Activated CD8-positive, alpha-beta memory T cell treated with anti-CD3 and anti-CD28 coated beads for 36 hours (primary cell): Measurements from ENCODE around the gene TNFSF4. TPM values are rescaled to one million over a fixed set of nuclear protein-coding genes. Genes with fewer than 3 reads are reported as not detected.
"Not testable (repeated sequence)": the region's sequence is repeated elsewhere in the genome, so short reads cannot be mapped to it uniquely, and the experiment has no call there.

ENCODE experiments used
- CTCF ChIA-PET: fragments of 350-600 bp; sonication (Branson Sonifier 250); formaldehyde crosslinking; loops from one replicate; lab custom pipeline; 2021; ENCODE audit warnings: antibody characterized with exemption; lab: Charles Lee
- POLR2A ChIA-PET: fragments of 350-600 bp; sonication (Branson Sonifier 250); formaldehyde crosslinking; loops from one replicate; lab custom pipeline; 2021; ENCODE audit warnings: antibody characterized with exemption; lab: Charles Lee
- total RNA-seq, 2 experiments: library from RNA; stranded (reverse); gene quantifications; one replicate each; pipeline ENCODE4 v1.2.3, GENCODE V29; 2021

Gene TNFSF4
- total RNA-seq, 2 experiments from 2014 or later = 22.3 to 23.6 TPM

DNA sequence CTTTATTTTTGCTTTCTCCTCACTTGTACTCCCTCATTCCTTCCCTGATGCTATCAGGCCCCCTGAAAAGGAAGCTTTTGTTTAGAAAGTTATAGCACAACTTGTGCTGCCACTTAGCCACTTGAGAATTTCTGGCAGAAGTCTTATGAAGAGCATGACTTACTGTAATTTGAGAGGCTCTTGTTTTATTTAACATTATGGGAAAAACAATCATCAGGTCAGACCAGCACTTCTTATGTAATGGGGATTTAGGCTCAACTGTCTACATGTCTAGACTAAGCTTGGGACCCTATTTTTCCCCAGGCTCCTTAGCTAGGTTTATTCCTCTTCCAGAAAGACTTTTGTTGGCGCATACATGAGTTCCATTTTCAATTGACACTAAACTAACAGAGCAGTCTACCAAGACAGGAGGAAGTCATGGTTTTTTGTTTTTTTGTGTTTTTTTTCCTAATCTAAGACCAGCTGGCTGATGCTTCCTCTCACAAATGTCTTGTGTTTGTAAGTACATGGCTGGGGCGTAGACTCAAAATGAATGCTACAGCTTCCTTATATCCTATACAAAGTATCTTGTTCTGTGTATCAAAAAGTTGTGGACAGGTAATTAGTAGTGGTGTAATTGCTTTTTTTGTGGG lies 31.5 kb downstream of the TNFSF4 start:
- ChIA-PET POLR2A (no interaction called here), CTCF (no interaction called here)

DNA sequence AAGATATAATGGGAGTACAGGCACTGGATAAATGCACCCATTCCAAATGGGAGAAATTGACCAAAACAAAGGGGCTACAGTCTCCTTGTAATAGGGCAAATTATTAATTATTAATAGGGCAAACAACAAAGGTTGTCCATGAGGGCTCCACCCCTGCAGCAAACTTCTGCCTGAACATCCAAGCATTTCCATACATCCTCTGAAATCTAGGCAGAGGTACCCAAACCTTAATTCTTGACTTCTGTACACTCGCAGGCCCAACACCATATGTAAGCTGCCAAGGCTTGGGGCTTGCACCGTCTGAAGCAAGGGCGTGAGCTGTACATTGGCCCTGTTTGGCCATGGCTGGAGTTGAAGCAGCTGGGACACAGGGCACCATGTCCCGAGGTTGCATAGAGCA lies 33.7 kb downstream of the TNFSF4 start:
- ChIA-PET POLR2A (no interaction called here), CTCF (no interaction called here)

DNA sequence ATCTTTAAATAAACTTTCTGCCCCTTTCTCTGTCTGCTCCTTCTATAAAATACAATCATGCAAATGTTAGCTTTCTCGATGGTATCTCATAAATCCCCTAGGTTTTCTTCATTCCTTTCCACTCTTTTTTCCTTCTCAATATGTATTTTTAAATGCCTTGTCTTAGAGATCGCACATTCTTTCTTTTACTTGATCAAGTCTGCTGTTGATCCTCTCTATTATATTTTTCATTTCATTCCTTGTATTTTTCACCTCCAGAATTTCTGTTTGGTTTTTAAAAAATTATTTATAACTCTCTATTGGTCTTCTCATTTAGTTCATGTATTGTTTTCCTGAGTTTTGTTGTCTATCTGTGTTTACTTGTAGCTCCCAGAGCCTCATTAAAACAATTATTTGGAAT lies 36.0 kb downstream of the TNFSF4 start:
- POLR2A ChIA-PET = no interaction called here
- CTCF ChIA-PET = interaction anchor here (0.7 kb wide), 1 partner anchor 84 kb away, joined by 3 read pairs; no protein-coding TSS in a partner anchor

DNA sequence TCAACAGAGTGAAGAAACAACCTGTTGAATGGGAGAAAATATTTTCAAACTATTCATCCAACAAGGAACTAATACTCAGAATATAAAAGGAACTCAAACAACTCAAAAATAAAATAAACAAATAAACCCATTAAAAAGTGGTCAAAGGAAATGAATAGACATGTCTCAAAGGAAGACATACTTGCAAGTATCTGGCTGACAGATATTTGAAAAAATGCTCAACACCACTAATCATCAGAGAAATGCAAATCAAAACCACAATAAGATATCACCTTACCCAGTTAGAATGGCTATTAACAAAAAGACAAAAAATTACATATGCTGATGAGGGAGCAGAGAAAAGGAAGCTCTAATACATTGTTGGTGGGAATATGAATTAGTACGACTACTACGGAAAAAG lies 38.2 kb downstream of the TNFSF4 start:
- CTCF ChIA-PET = no interaction called here
- POLR2A ChIA-PET = no interaction called here

DNA sequence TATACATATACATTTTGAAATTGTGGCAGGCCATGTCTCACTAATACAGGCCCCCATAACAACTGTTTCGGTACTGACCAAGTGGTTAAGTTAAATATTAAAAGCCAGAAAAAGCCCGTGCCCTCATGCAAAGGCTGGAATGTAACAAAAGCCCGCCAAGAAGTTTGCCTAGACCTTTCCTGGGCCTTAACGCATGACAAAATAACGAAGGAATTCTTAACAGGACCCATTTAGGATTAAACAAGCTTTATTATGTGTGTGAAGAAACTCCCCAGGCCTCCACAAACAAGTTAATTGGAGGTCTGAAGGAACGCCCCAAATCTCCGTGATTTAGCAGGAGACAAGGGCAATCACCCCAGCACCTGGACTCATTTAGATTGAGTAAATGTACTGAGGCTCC lies 42.4 kb downstream of the TNFSF4 start:
- CTCF ChIA-PET = no interaction called here
- POLR2A ChIA-PET = no interaction called here

DNA sequence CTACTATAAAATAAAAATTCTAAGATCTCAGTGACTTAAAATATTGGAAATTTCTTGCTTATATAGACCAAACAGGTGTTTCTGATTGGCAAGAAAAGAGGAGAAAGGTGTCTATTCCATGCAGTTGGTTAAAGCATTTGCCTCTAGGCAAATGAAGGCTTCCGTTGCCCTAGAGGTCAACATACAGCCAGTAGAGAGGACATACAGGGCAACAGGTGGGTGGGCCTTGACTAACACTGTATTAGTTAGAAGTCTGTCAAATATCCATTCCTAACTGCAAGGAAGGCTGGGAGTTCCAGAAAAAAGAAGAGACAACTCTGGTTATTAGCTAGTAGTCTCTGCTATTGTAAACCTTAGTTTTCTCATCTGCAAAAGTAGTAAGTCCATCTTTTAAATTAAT lies 43.0 kb downstream of the TNFSF4 start:
- ChIA-PET CTCF (no interaction called here), POLR2A (no interaction called here)

DNA sequence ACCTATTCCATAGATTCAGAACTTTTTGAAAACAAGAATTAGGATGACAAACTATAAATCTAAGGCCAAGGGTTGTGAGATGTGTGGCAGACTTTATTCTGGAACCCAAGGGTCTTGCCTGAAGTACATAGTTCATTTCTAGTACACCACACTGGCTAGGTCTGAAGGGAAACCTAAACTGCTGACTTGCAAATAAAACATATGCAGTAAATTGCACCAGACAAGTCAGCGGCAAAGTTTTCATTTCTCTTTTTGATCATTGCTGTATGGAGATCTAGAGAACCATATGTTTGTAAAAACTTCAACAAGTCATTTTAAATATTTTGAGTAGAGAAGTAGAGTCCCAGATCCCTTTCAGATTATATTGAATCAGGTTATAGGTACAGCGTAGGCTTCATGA lies 43.9 kb downstream of the TNFSF4 start:
- CTCF ChIA-PET = no interaction called here

DNA sequence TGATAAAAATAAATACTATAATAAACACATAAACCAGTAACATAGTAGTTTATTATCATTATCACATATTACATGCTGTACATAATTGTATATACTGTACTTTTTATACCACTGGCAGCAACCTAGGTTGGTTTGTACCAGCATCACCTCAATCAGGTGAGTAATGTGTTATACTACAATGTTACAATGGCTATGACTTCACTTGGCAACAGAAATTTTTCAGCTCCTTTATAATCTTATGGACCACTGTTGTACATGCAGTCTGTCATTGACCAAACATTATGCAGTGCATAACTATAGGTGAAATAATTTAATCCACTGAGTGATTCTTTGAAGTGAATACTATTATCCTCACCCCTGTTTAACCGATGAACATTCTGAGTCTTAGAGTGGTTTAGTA lies 44.5 kb downstream of the TNFSF4 start:
- ChIA-PET CTCF (no interaction called here), POLR2A (no interaction called here)

More for the DNA sequence above, 43.9 kb downstream of the TNFSF4 start:
- POLR2A ChIA-PET = no interaction called here

DNA sequence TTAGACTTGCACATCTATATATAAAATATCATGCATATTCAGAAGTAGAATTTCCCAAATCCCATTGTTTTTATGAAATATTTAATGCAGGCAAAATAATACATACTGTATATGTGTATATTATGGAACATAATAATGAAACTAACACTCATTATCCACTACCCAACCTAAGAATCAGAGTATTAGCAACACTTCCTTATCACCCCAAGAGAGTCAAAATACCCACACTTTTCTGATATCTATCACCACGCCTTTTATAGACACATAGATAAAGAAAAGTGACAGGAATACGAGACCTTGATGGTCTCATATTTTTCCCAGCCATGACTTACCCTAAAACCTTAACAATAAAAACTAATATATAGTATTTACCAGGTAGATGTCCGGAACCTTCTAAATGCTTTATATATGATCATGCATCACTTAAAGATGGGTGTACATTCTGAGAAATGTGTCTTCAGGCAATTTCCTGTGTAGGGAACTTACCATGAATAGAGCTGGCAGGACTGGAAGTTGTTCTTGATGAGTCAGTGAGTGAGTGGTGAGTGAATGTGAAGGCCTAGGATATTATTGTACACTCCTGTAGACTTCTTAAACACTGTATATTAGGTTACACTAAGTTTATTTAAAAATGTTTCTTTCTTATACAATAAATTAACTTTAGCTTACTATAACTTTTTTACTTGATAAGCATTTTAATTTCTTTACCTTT lies 45.5 kb downstream of the TNFSF4 start:
- ChIA-PET POLR2A (no interaction called here), CTCF (no interaction called here)

DNA sequence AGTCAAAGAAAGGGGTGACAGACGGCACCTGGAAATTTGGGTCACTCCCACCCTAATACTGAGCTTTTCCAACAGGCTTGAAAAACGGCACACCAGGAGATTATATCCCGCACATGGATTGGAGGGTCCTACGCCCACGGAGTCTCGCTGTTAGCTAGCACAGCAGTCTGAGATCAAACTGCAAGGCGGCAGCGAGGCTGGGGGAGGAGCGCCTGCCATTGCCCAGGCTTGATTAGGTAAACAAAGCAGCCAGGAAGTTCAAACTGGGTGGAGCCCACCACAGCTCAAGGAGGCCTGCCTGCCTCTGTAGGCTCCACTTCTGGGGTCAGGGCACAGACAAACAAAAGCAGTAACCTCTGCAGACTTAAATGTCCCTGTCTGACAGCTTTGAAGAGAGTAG lies 53.2 kb downstream of the TNFSF4 start:
- CTCF ChIA-PET, POLR2A ChIA-PET: not testable (repeated sequence)

DNA sequence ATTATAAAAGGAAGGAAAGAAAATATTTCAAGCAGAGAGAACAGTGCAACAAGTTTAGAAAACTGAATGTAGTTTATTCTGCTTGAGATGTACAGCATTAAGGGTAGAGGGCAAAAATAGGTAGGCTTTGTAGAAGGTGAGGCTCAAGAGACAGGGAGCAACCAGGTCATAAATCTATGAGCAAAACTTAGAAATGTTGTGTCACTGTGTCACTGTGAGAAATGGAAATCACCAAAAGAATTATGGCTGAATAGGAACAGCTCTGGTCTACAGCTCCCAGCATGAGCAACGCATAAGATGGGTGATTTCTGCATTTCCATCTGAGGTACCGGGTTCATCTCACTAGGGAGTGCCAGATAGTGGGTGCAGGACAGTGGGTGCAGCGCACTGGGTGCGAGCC lies 53.6 kb downstream of the TNFSF4 start:
- ChIA-PET CTCF (no interaction called here), POLR2A (no interaction called here)

DNA sequence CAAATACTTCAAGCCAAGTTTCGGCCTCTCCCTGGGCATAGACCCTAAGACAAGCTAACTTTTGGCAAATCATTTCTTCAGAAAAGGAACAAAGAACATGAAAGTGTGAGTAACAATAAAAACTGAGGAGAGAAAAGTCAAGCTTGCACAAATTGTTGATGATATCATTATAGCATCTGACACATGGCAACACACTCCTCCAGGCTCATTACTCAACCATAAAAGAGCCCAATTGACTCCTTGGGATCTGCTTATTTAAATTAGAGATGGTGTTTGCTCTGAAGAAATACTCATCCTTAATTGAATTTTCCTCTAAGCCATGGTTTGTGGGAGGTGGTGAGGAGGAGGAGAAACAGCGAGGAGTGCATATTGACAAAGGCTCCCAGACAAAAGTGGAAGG lies 54.5 kb downstream of the TNFSF4 start:
- ChIA-PET POLR2A (no interaction called here), CTCF (no interaction called here)

DNA sequence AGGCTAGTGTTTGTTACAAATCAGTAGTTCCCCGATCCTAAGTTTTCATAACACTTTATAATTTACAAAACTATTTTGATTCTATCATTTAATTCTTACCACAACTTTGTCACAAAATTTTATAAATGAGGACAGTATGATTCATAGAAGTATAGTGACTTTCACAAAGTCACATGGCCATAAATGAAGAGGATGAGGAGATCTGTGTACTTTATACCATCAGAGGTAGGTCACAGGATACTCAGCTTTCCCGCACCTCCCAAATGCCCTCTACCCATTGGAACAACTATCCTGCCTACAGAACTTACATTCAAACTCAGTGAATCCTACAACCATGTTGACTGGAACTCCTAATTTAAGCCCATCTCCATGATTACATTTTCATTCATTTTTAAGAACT lies 56.3 kb downstream of the TNFSF4 start:
- POLR2A ChIA-PET = no interaction called here
- CTCF ChIA-PET = no interaction called here

DNA sequence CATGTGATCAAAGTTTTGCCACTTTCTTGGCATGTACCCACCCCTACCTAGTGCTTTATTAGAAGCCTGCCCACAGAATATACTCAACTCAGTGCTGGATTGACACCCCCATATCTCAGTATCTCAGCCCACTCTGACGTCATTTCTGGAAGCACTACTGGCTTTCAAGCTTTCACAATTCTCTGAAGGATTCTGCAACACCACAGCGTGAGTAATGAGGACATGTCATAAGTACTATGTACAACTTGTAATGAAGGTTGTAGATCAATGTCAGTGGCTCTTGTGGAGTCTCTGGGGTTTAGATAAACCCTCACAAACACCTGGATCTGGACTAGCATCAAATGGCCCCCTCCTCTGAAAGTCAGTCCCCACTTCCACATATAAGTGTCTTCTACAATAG lies 57.2 kb downstream of the TNFSF4 start:
- POLR2A ChIA-PET = no interaction called here
- CTCF ChIA-PET = no interaction called here

DNA sequence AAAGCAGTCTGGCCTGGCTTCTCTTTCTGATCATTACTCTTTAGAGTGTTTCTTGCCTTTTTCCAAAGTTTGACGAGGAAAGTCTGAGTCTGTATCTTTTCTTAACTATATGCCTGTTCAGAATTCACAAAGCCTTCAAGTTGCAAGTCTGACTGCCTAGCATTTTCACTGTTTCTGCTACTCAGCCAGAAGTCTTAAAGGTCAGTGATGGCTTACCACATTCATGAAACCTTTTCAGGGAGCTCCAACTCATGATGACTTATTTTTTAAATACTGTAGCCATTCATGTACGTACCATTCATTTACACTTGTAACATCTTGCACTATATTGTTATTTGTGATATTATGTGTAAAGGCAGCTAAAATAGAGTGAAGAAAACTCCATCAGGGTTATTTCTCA lies 58.2 kb downstream of the TNFSF4 start:
- ChIA-PET CTCF (no interaction called here), POLR2A (no interaction called here)

DNA sequence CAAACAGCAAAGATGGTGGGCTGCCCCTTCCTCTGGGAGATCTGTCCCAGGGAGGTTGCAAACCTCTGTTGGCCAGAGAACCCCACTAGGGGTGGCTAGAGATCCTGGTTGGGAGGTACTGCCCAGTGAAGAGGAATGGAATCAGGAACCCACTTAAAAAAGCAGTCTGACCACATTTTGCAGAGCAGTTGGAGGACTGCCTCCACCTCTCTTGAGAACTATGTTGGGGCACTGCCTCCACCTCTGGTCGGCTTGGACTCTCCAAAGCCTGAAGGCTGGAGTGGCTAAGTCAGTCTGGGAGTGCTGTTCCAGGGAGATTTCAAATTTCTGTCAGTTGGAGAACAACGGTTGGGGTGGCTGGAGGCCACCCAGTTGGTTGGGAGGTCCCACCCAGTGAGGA lies 58.6 kb downstream of the TNFSF4 start:
- POLR2A ChIA-PET = no interaction called here
- CTCF ChIA-PET = no interaction called here

DNA sequence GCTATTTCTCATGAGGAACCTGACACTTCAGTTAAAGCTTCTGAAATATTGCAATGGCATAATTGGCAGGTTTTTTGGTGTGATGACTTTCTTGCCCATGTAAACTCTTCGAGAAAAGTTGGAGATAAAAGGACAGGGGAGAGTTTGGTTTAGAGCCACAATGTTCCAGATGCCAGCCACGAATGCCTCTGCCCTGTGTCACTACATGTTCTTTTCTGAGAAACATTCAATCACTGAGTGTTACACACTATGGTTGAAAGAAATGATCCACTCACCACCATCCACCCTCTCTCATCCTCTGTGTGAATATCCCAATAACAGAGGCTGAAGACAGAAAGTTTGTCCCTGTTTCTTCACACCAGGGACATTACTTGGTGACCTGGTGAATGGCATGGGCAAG lies 66.4 kb downstream of the TNFSF4 start:
- POLR2A ChIA-PET = no interaction called here
- CTCF ChIA-PET = no interaction called here

DNA sequence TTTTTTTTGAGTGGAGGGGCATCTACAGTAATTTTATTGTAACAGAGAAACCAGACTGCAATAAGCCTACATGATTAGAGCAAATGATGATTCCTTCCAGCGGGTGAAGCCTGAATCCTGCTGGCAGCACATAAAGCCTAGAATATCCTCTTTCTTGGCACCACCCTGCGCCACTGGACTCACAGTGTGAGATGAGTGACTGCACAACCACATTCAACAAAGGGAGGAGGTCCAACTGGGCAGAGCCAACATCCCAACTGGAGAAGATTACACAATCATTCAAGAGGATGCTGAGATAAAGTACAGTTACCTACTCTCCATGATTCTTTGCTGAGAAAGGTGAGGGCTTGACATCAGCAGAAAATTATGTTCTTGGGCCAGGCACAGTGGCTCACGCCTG lies 67.4 kb downstream of the TNFSF4 start:
- ChIA-PET POLR2A (no interaction called here), CTCF (no interaction called here)

DNA sequence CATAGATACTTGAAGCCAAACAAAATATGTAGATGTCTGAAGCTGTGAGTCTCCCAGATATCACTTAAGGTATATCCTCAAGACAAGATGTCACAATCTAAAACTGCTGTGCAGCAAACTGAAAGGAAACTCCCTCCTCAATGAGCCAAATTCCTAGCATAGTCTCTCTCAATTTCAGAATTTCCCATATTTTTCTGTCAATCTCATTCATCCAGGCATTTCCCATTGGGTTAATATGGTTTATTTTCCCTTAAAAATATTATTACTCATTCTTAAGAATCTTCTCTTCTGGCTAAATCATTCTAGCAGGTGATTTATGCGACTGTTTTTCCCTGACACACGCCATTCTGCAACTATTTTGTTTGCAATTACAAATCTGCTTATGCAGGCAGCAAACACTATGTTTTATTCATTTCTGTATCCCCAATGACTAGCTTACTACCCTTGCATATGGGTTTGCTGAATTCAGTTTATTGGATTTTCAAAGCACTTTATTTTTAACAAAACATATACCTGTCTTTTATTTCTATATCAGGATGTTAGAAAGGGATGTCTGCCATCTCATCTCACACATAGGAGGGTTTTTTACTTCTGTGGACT lies 69.9 kb downstream of the TNFSF4 start:
- POLR2A ChIA-PET = no interaction called here
- CTCF ChIA-PET = no interaction called here

DNA sequence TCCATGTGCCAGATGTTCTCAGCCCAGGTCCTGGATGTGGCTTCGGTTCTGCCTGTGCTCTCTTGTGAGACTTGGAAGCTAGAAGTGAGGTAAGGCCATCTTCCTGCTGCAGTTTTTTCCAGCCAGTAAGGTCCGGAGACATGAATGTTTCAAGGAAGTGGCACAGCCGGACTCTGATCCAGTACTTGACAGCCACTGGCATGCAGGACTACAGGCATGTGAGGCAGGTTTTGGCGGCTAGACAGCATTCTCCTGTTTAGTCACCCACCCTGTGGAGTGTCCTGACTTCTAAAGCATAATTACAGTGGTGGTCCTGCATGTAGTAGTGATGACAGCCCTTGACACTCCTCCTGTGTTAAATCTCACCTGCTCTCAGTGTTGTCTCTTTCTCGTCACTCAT lies 72.3 kb downstream of the TNFSF4 start:
- POLR2A ChIA-PET = no interaction called here
- CTCF ChIA-PET = no interaction called here

DNA sequence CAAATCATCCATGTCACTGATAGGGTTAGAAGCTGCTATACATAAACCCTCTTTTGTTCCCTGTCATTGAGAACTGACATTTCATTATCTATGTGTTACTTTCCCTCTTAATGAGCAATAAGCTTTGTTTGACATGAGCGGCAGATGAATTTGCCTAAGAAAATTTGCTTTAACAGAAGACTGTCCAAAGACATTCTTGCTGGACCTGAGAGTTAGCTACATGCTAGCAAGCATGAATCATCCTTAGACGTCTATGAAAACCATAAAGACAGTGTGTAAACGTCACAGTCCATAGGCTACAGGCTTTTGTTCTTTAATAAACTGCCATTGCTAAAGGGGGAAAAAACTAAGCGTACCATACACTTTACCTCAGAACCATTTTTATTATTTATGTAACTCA lies 73.1 kb downstream of the TNFSF4 start:
- POLR2A ChIA-PET = no interaction called here
- CTCF ChIA-PET = no interaction called here
